ENCODE results near the gene GPR3. TPM values are rescaled to one million over a fixed set of nuclear protein-coding genes. Genes with fewer than 3 reads are reported as not detected.
"Not testable (repeated sequence)": the region's sequence is repeated elsewhere in the genome, so short reads cannot be mapped to it uniquely, and the experiment has no call there.

Gene GPR3
- total RNA-seq, 1 donor from 2014 or later: 0.71 TPM

GRCh38 chr1:27394282-27394658, 1.8 kb downstream of the GPR3 start:
- DNase-seq (ENCODE audit: low spot score): no peak
- ATAC-seq: no peak
- intact Hi-C loops (cut with DNase I): loop anchor here (5.0 kb wide), 2 partner anchors 37 to 92 kb away; no protein-coding TSS in a partner anchor

DNA sequence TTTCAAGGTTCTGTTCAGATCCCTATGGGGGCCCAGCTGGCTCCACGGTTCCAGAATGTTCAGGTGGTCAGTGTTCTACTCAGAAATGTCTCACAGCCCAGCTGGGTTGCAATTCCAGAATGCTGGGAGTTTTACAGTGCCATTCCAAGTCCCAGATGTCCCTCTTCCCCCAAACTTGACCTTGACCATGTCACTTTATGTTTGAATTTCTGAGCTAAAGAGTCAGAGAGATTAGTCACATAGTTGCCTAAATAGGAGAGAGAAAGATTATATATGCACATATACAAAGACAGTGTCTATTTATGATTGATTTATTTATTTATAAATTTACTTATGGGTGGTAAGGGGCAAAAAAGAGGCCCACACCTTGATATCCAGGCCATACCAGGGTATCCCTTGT, 2.5 kb downstream of the GPR3 start:
- ATAC-seq (no peak), DNase-seq (ENCODE audit: low spot score) (no peak)
- intact Hi-C loops (cut with DNase I): loop anchor here (5.0 kb wide), 2 partner anchors 38 to 93 kb away; no protein-coding TSS in a partner anchor

DNA sequence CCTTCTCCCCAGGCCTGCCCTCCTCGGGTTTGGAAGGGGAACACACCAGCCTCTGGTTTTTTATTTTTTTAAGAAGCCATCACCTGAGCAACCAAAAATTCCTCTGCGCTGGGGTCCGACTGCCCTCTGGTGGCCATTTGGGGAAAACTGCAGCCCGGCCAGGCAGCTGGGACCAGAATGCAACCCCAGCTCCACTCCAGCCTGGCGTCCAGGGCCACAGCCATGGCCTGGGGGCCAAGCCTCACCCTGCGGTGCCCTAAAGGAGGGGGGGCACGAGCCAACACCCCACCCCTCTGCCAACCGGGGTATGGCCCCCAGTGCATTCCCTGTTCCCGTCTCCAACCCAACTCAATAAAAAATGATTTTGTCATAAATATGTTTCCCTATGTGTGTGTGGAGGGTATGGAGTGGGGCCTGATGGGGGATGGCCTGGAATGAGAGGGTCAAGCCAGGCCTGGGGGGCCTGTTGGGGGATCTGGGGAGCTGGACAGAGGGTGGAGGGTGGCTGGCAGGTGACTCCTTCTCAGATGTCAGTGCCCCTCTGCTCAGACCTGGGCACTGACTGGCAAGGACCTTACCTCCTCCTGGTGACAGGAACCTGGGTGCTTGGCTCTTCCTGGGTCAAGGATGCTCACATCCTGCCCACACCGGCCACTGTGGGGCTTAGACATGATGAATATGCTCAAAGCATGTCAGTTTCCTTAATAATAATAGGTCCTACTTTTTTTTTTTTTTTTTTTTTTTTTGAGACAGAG, 3.2 kb downstream of the GPR3 start:
- intact Hi-C loops (cut with DNase I): no loop called here
- ATAC-seq (peak; percentile 44), DNase-seq (ENCODE audit: low spot score) (peak; percentile 83)

DNA sequence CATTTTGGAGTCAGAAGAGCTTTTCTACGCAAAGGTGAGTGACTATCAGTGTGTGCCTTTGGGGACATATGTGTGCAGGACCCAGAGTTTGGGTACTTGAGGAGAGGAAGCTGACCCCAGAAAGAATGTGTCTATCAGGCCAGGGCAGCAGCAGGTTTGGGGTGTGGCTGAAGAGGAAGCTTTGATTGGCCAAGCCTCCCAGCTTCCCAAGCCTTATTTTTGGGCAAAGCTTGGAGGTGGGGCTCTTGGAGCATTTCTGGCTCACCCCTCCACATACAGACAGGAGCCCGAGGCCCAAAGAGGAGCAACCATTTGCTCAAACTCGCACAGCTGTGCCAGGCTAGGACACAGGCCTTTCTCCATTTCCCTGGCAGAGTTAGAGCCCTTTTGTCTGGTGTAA, 4.7 kb downstream of the GPR3 start:
- ATAC-seq (no peak), DNase-seq (ENCODE audit: low spot score) (no peak)
- intact Hi-C loops (cut with DNase I): no loop called here

- intact Hi-C loops (cut with DNase I): no loop called here
- DNase-seq (ENCODE audit: low spot score): no peak
- ATAC-seq: no peak
Observed at GRCh38 chr1:27397749-27398148, 5.3 kb downstream of the GPR3 start.

- no peak for ATAC-seq
- DNase-seq (ENCODE audit: low spot score): no peak
- intact Hi-C loops (cut with DNase I): no loop called here
Observed at GRCh38 chr1:27398405-27399149, 6.2 kb downstream of the GPR3 start.

- no peak for DNase-seq (ENCODE audit: low spot score)
- intact Hi-C loops (cut with DNase I): loop anchor here (5.0 kb wide), 1 partner anchor 268 kb away; no protein-coding TSS in a partner anchor
Observed at GRCh38 chr1:27399251-27400025, 7.0 kb downstream of the GPR3 start.

DNA sequence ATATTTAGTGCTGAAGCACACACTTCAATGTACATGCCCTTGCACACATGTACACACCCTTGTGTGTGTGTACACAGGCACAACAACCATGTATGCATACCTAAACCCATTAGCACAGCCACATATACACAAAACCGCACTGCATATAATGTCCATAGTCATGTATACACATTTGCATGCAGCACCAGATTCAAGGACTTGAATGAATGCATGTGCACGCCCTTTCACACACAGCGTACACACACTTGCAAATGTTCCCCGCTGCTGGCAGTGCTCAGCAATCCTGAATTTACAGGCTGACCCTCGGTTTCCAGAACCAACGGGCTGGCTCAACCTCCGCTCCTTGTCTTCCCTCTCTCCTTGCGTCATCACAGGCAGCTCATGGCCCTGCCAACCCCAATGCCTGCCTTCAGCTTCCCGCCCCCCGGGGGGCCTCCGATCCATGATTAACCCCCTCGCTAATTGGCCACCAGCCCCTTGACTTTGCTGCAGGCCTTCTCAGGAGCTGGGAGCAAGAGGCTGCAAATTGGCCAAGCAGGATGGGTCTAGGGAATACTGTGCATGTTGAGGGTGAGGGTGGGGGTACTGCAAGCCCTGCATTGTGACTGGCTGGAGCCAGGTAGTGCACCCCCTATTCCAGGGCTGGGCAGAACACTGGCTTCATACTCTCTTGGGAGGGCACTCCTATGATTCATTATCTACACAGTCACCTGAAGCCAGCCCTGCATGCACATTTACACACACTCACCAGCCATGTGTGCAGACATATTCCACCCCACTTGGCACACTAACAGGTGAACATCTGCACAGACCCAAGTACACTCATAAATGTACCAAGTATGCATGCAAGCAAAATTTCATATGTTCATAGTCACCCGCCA, 7.9 kb downstream of the GPR3 start:
- DNase-seq (ENCODE audit: low spot score): no peak
- no peak for ATAC-seq
- intact Hi-C loops (cut with DNase I): loop anchor here (5.0 kb wide), 1 partner anchor 267 kb away; no protein-coding TSS in a partner anchor

More at GRCh38 chr1:27399251-27400025, 7.0 kb downstream of the GPR3 start:
- no peak for ATAC-seq

- DNase-seq (ENCODE audit: low spot score): no peak
- ATAC-seq: no peak
- intact Hi-C loops (cut with DNase I): loop anchor here (5.0 kb wide), 1 partner anchor 266 kb away; no protein-coding TSS in a partner anchor
Observed at GRCh38 chr1:27400963-27401341, 8.5 kb downstream of the GPR3 start.

DNA sequence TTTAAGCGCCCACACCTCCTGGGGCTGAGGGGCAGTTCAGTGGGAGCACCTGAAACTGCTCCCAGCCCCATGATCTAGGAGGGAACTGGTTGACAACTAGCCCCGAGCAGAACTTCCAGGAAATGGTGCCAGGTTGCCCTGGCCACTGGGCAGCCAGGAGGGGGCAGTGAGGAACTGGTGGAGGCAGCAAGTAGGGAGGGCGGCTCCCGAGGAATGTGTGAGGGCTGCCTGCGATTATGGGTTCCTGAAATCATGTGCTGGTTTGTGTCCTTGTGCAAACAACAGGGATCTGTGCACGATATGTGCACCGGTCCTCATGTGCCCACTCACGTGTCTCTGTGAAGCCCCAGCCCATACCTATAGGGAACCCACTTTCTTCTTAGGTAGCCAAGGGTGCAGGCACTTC, 9.9 kb downstream of the GPR3 start:
- peak; percentile 62 for ATAC-seq
- peak; percentile 86 for DNase-seq (ENCODE audit: low spot score)
- intact Hi-C loops (cut with DNase I): loop anchor here (5.0 kb wide), 1 partner anchor 265 kb away; no protein-coding TSS in a partner anchor

DNA sequence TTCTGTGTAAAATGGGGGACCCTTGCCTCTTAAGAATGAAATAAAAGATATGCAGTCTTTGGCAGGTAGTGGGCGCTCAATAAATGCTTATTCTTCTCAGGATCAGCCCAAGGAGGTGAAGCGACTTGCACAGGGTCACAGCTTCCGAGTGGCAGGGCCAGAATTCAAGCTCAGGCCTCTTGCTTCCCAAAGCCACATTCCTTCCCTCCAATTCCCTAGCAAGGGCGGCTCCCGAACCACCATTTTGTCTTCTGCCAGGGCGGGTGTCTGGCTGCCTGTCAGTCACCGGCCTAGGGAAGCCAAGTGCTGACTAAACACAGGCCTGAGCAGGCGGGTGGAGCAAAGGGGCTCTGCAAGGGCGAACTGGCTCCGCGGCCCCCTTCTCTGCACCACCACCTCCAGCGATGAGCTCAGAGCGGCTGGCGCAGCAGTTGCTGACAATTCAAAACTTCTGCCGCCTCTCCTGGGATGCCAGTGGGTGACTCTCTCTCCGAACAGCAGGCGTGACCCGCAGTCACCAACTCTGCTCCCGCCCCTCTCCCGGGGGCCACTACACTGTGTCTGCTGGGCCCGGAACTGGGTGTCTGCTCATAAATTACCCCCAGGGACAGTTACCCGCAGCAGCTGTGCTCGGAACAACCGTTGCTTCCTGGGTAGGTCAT, 10.8 kb downstream of the GPR3 start:
- ATAC-seq (peak; percentile 66), DNase-seq (ENCODE audit: low spot score) (peak; percentile 81)
- intact Hi-C loops (cut with DNase I): loop anchor here (5.0 kb wide), 1 partner anchor 264 kb away; no protein-coding TSS in a partner anchor

GRCh38 chr1:27403931-27404330, 11.5 kb downstream of the GPR3 start:
- intact Hi-C loops (cut with DNase I): loop anchor here (5.0 kb wide), 1 partner anchor 263 kb away; no protein-coding TSS in a partner anchor
- DNase-seq (ENCODE audit: low spot score) (no peak), ATAC-seq (peak; percentile 4)

DNA sequence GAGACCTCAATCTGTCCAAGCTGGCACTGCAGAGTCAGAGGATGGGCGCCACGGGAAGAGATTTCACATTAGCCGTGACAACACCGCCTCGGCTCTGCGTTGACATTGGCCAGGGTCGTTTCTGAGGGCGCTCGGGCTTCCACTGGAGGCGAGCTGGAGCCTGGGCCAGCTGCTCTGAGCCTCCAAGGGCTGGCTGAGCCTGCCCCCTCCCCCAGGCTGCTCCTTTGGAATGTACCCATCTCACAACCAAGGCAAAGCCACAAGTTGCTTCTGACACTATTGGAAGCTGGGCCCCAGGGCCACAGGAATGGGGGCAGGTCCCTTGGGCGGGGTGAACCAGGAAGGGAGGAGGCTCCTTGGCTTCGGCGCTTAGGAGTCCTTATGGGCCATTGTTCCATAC, 12.7 kb downstream of the GPR3 start:
- ATAC-seq (peak; percentile 46), DNase-seq (ENCODE audit: low spot score) (peak; percentile 69)
- intact Hi-C loops (cut with DNase I): no loop called here

DNA sequence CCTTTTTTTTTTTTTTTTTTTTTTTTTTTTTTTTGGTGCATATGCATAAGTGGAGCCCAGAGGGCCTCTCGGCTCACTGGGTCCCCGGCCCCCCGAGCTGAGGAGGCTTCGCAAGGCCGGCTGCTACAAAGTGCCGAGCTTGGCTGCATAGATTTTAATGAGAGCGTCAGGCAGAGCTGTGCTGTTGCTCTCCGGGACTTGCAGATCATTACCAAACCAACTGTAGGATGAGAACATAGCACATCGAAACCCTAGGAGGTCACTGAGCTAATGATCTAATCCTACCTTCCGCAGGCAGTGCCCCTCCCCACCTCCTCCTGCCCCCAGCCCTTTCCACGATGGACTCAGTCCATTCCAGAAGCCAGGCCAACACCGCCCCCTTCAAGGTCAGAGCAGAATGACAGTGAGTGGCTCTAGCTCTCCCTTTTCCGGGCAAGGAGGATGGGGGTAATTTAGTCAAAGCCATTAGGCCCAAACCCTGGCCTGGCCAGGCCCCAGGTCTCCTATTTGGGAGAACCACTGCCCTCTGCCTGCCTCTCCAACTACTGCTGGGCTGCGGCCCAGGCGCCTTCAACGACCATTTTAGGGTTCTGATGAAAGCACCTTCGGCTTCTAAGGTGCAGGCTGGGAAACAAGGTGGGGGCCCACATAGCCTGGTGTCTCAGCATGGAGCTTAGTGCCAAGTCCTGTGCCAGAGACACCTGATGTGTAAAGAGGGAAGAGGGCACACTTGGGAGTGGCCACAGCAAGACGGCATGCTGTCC, 13.4 kb downstream of the GPR3 start:
- DNase-seq (ENCODE audit: low spot score); intact Hi-C loops (cut with DNase I): not testable (repeated sequence)
- peak; percentile 1 for ATAC-seq

DNA sequence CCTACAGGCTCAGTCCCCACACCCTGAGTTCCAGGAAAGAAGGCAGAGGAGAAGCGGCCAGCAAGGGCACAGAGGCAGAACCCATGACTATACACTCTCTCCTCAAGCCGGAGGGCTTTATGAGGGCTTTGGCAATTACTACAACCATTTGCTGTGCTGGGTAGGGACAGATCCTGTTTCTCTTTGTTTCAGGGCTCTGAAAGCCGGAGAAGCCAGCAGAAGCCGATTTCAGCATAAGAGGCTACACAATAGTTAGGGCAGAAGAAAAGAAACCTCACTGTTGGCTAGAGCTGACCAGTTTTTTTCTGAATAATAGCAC, 13.9 kb downstream of the GPR3 start:
- intact Hi-C loops (cut with DNase I): no loop called here
- no peak for ATAC-seq
- no peak for DNase-seq (ENCODE audit: low spot score)

- intact Hi-C loops (cut with DNase I); DNase-seq (ENCODE audit: low spot score); ATAC-seq: not testable (repeated sequence)
Observed at GRCh38 chr1:27406791-27407190, 14.4 kb downstream of the GPR3 start.

- DNase-seq (ENCODE audit: low spot score) (no peak), ATAC-seq (no peak)
- intact Hi-C loops (cut with DNase I): no loop called here
Observed at GRCh38 chr1:27408151-27408550, 15.7 kb downstream of the GPR3 start.
